Gastrocnemius medialis (tissue), 4 donors: ENCODE results near the gene SCARF2.

Experiments
- POLR2A ChIP-seq, 2 donors: fragments of 450-650 bp; IDR thresholded peaks; one replicate each; pipeline ENCODE4 v1.6.1; 2017; ENCODE audit warnings: antibody characterized with exemption in 2 of 2, mild to moderate bottlenecking in 2 of 2, moderate library complexity in 2 of 2
- TF ChIP-seq, protein P1 (sequence below), 5 experiments: fragments of 450-650 bp in 3 of 5; fragments of 200-600 bp in 2 of 5; sonication (generic) in 2 of 5; IDR thresholded peaks in 4 of 5; conservative IDR thresholded peaks in 1 of 5; 1 replicate in 4 of 5; 2 replicates in 1 of 5; pipeline ENCODE4 v1.5.1; 2016 to 2019; ENCODE audit warnings: antibody characterized with exemption in 5 of 5, mild to moderate bottlenecking in 3 of 5, moderate library complexity in 3 of 5

GRCh38 chr22:20435436-20436306, 2.0 kb downstream of the SCARF2 start:
- TF ChIP-seq, protein P1, sequence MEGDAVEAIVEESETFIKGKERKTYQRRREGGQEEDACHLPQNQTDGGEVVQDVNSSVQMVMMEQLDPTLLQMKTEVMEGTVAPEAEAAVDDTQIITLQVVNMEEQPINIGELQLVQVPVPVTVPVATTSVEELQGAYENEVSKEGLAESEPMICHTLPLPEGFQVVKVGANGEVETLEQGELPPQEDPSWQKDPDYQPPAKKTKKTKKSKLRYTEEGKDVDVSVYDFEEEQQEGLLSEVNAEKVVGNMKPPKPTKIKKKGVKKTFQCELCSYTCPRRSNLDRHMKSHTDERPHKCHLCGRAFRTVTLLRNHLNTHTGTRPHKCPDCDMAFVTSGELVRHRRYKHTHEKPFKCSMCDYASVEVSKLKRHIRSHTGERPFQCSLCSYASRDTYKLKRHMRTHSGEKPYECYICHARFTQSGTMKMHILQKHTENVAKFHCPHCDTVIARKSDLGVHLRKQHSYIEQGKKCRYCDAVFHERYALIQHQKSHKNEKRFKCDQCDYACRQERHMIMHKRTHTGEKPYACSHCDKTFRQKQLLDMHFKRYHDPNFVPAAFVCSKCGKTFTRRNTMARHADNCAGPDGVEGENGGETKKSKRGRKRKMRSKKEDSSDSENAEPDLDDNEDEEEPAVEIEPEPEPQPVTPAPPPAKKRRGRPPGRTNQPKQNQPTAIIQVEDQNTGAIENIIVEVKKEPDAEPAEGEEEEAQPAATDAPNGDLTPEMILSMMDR (IDR thresholded peaks at IDR 0.05 in 4 of 5, conservative IDR thresholded peaks at IDR 0.05 in 1 of 5): no peak
- no peak for TF ChIP-seq POLR2A (IDR thresholded peaks at IDR 0.05)
